Pons (tissue), 1 donor: ENCODE results near the gene TMEM108.
A peak's percentile ranks its signal among the peaks of the same experiment; 100 is the strongest.

Source experiments
- DNase-seq: peaks from one replicate; pipeline ENCODE4 v3.0.0-alpha.2; 2016; ENCODE audit warnings: low spot score

TMEM108 gene

DNA sequence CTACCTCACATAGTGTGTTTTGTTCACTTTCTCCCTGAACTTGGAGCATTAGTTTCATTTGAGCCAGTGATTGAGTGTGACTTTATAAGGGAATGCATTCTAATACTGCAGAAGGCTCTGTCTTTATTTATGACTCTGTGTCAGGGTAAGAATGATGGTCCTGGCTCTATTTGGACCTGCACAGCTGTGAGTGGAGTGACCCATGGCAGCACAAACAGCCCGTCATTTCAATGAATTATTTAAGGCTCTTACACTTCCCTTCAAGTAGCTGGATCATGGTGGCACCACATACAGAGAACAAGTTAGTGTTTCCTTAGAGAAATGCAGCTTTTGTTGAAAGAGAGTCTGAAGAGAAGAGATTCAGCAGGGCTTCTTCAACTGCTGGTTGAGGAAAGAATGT is 16.4 kb downstream of the TMEM108 start:
- DNase-seq, result no peak

DNA sequence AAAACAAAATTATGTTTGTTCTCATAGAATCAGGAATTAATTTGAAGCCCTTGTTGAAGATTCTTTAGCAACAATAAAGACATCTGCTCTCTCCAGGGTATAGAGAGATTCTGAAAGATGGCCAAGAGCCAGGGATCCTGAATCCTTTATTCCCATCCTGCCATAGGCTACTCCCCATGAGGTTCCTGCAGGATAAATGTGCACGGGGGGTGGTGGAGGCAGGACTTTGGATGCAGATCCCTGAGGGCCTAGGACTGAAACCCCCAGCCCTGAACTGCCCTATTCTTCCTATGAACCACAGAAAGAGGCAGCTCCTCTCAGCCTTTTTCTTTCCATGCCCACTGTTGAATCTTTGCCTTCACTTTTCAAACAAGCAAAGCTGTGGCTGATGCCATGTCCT is 17.1 kb downstream of the TMEM108 start:
- no peak for DNase-seq

DNA sequence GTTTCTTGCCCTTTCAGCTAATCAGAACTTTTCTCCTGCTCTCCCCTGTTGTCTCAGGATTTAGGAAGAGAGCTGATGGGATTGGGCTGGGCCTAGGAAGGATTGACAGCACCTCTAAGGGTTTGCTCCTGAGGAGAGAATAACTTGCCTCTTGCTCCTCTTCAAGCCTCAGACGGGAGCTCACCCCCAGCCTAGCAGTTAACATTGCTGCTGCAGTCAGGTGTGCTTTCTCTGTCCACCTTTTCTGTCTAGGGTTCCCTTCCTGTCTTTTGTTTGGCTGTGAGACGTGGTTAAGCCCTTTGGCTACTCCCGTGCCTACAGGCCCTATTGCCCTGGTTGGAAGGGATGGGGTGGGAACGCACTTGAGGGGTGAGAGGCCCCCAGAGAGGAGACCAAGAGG is 20.1 kb downstream of the TMEM108 start:
- no peak for DNase-seq

DNA sequence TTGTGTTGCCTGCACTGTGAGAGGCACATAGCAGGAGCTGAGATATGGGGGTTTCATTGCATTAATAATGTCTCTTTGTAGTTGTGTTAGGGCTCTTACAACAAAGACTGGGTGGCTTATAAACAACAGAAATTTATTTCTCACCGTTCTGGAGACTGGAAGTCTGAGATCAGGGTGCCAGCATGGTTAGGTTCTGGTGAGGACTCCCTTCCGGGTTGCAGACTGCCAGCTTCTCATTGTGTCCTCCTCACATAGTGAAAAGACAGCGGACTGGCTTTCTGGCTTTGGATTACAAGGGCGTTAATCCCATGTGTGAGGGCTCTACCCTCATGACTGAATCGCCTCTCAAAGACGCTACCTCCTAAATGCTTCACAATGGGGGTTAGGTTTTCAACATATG is 20.6 kb downstream of the TMEM108 start:
- DNase-seq, result no peak

DNA sequence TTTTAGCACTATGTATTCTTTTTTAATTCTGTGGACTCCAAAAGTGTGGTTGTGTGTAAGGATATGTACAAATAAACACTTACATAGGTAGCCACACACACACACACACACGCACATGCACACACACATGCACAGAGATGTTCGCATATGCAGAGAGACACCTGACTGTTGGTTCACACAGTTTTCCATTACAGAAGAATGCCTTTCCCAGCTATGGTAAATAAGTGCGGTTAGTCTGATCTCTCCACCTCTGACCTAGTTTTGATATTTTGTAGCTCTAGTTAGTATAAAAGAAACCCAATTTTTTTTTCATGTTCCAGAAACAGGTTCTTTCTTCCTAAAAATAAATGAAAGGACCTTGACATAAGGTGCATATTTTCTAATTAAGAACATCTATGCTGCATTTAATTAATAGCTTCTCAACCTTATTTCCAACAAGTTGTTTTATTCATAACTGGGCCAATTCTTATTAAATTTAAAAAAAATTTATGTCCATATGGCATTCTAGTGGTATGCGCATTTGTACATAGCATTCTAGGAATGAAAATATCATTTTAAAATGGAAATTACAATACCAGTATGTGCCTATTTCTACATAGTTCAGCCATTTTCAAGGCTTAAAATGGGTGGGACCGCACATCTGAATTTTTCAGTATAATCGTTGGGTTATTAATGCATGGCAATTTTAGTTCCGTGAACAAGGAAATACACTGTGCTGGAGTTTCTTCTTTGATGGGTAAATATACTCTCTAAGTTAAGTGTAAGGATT is 27.2 kb downstream of the TMEM108 start:
- no peak for DNase-seq

DNA sequence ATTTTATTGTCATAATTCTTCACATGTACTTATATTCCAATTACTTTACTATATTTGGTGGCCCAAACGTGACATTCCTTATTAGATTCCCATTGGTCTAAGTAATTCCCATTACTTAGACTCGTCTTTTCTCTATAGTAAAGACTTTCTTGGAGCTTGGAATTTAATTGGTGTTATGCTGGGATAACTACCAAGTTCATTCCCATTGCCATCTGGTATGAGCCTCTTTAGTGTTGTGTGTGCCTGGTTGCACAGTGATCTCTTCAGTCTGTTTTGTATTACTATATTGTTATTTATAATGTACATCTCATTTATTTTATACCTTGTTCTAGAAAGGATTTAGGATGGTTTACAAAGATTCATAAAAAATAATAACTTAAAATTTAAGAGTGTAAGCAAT is 27.8 kb downstream of the TMEM108 start:
- DNase-seq, result no peak

DNA sequence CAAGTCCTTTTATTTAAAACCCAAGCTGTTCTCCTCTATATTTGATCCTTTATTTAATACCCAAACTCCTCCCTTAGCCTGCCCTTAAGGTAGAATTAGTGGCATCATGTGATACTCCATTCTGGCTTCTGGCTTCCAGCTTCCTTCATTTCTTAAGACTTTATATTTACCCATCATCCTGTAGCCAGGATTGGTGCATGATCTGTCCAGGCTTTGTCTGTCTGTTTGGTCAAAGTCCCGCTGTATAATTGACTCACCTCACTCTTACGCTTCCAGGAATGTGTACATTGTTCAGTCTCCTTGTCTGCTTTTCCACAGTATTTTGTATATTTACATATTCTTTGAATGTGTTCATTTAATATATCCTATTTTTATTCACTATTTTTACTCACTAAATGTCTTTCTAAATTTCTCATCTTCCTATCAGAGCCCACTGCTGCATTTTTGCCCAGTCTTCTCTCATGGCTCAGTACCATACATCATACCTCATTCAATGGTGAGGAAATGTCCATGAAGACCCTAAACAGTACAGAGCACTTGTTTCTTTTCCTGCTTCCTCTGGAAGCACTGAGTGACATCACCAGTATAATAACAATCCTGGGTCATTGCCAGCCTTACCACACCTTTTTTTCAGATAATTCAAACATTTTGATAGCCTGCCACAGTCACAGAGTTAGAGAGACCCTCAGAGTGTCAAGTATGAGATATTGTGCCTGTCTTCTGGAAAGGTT is 31.5 kb downstream of the TMEM108 start:
- no peak for DNase-seq

DNA sequence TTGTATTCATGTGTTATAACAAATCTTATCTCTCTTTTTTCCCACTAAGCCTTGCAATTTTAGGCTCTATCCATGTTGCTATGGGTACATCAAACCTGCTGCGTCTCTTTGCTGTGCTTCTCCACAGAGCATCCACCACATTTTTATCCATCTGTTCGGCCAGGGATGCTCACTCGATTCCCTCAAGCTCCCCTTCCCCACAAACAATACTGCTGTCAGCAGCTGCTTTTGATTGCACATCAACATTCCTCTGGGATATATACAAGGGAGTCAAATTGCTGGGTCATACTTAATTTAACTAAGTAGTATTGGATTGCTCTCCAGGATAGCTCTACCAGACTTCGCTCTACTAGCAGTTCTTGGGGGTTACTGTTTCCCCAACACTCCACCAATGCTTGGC is 36.8 kb downstream of the TMEM108 start:
- DNase-seq, result no peak

DNA sequence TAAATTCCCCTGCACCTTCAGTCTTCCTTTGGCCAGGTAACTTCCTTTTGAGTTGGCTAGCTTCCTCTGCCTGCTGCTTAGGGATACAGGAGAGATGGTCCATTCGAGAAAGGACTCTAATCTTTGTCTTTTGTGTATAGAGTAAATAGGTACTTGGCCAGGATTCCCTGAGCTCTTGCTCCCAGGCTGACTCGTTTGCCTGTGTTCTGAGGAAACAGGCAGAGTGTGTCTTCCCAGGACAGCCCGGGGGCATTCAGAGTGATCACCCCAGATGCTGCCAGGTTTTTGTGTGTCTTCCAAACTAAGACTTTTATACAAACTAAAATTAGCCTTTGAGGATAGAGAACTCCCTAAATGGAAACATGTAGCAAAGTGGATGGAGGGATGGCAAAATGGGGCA is 39.5 kb downstream of the TMEM108 start:
- no peak for DNase-seq

DNA sequence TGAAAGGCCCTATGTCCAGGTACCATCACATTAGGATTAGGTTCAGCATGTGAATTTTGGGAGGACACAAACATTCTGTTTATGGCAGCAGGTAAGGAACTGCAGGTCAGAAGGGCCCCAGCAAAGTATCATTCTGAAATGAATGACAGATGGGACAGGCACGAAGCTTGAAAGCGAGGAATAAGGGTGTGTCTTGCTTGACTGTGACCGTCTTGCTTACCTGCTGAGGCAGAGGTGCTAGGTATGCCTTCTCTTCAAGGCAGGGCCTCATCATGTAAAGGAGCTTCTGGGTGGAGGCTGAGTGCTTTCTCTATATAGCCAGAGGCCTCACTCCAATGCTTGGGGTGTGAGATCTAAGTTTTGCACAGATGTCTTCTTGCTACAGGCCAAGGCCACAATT is 41.4 kb downstream of the TMEM108 start:
- no peak for DNase-seq

DNA sequence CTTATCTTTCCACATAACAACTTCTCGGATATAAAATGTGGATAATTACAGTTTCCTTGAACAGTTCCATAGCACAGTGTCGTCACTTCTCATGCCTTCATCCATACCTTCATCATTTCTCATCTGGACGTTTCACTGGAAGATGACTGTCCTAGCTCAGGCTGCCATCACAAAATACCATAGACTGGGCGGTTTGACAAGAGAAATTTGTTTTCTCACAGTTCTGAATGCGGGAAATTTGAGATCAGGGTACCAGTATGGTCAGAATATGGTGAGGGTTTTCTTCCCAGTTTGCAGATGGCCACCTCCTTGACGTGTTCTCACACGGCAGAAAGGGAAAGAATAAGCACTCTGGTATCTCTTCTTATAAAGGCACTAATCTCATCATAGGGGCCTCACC is 42.8 kb downstream of the TMEM108 start:
- no peak for DNase-seq

DNA sequence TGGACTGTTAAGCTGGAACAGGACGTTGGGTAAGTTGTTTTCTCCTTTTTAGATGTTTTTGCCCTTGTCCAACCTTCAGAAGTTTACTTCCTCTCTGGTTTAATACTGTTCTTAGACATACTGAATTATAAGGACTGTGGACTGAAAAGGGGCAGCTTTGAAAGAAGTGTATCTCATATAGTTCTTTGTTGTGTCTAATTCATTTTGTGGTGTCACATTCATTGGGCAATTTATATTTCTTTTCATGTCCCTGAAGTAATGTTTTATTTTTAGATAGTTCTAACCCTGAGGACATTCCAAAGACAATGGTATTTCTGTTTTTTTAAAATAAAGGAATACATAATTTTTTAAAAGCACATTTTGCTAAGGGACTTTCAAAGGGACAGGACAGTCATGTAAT is 45.2 kb downstream of the TMEM108 start:
- no peak for DNase-seq

DNA sequence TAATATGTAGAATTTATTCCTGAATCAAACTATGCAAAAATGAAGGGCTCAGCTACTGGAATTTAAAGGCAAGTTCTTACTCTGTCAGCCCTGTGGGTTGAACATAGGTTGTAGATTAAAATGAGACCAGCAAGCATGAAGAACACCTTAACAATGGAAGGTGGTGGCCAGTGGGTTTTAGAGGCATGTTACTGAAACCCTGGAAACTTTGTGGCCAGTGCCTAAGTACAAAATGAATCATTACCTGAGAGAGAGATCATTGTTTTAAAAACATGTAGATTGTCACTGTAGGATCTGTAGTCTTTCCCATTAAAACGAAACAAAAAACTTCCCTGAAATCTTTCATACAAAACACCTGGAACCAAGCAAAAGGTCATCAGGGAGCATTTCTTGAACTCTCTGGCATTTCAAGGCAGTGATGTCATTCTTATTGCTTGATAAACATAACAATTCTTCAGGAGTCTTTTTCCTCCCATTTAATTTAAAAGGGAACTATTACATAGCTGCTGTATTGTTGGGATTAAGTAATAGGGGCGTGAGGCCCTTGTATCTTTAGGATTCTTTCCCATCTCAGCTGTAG is 51.8 kb downstream of the TMEM108 start:
- DNase-seq, result no peak

DNA sequence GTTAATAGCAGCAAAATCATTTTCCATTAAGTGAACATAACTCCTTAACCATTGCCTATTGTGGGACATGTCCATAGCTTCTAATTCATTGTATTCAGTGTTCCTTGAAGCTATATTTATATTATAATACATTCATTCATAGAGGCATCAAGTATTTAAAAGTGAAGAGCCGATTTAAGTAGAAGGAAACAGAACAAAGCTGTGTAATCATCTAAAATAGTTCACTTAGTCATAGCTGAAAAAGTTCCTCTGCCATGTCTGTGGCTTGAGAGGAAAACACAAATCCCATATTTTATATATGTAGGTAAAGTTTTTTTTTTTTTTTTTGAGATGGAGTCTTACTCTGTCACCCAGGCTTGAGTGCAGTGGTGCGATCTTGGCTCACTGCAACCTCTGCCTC is 54.5 kb downstream of the TMEM108 start:
- DNase-seq, result no peak

DNA sequence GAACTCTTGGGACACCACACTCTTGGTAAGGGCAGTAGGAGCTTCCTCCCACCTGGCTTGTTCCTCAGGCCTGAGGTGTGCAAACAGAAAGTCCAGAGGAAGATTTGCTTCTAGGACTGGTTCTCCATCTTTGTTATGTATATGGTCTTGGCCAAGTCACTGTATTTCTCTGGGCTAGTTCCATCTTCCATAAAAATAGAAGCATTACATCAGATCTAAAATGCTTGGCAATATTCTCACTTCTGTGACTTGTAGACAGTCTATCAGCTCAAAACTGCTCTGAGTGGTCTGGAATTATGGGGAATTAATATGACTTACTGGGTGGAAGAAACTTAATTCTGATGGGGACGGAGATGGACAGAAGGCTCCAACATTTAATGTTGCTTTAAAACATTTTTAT is 55.2 kb downstream of the TMEM108 start:
- DNase-seq, result no peak

DNA sequence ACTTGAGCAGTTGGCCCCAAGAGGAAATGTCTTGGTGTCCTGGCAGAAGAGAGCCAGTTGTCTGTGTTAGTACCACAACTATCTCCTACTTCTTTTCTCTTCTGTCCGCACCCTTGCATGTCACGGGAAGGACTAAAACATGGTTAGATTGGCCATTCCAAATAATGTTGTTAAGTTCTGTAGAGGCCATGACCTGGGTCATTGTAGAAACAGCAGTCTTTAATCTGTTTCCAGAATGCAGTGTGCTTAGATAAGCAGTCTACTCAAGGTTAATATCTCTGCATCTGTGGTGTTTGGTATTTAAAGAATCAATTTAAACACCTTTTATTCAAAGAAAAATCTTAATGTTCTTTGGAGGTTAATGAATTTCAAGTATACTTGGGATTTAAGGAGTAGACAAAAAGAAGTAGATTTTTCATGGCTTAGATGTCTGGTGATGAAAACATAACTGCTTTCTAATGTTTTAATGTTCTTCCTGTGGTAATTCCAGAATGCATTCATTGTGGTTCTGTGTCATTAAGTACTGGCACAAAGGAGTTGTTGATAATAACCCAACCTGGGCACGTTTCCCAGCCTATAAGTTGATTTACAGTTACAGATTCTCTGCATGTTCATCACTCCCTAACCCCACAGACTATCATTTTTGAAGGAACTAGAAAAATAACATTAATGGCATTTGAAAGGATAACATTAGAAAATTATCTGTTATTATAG is 58.9 kb downstream of the TMEM108 start:
- no peak for DNase-seq

DNA sequence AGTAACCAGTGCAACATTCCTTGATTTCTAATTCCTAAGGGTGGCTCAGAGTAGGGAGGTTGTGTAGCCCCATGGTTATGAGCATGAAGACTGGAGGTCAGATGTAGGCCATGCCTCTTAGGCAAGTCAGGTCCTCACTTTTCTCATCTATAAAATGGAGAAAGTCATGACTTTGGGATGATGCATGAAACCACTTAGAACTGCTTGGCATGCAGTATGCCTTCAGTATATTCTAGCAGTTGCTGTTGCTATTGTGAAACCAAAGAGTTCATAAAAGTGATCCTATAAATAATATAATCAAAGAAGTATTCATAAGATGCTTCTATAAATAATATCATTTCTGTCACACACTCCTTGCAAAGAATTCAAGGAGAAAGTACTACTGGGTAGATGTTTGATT is 65.5 kb downstream of the TMEM108 start:
- no peak for DNase-seq

DNA sequence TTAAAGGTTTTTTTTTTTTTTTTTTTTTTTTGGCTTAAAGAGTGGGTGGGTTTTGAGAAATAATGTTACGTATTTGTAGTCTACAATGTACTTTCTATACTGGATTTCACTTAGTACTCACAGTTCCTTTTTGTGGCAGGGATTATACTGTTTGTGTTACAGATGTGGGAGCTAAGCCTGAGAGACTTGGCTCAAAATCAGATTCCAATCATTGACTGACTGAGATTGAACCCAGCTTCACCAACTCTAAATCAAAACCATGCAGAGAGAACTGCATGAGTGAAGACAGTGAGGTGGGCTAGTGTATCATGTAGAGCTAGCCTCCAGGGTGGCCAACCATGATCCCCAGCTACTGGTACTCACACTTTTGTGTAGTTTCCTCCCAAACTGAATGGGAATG is 68.0 kb downstream of the TMEM108 start:
- DNase-seq, result no peak

DNA sequence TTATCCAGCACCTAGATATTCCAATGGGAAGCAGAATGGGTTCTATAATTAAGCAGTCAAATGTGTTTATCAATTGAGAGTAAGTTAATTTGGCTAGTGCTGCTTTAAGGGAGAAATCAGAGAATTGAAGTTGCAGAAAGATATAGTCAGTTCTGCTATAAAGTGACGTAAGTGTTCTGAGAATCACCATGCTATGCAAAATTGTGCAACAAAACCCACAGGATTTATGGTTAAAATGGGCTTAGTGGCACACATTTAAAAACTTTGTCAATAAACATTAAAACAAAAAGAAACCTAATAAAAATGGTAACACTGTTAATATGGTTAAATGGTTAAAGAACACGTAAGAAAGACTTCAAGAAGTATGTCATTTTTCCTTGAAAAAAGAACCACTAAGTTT is 74.5 kb downstream of the TMEM108 start:
- no peak for DNase-seq

DNA sequence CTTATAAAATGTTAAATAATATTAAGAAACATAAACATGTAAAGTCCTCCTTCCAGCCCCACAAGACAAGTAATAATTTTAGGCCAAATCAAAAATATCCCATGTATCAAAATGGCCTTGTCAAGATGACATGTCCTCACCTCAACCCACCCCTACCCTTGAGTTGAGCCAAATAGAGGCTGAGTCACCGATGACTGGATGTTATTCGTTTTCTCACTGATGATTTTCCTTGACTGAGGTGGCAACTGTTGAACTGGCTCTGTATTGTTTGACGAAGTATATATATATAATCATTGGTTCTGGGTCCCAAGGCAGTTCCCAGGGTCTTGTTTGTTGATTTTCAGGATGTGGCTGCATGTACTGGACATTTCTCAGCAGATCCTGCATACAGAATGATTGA is 75.3 kb downstream of the TMEM108 start:
- DNase-seq, result no peak

DNA sequence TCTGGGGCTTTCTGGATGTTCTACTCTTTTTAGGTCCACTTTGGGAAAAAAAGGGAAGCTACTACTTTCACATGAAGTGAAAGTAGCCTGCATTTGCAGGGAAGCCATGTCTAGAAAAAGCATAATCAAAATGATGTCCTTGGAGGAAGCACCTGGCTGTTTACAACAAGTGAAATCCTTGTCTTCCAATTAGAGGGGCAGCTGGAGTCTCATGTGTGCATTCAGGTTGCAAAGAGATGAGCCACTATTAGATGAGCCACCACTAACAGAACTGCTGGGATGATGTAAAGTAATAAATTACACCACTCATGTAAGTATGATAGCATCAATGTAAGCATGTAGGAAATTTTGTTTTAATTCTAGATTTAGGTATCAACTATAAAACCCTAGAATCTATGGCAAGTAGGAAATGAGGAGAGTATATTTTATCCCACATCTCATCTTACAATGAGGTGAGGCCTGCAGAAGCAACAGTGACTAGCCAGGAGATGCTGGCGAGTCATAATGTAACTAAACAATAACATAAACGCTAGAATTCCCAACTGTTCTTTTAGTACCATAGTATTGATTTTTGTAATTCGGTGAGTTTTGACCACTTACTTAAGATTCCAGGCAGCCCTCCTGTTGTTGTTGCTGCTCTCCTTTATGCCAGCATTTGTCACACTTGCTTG is 75.9 kb downstream of the TMEM108 start:
- DNase-seq, result peak; percentile 36

DNA sequence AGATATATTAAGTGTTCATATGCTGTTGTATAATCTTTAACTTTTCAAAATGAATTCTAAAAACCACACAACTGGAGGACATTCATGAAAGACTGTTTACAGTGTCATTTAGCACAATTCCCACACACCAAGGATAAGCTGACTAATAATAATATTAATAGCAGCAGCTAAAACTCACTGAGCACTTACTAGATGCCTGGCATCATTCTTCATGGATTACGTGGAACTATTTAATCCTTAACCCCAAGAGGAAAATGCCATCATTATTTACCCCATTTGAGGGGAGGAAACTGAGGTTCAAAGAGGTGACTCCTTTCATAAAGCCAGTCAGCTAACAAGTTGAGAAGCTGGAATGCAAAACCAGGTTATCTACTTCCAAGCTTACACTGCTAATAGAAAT is 77.0 kb downstream of the TMEM108 start:
- no peak for DNase-seq
